22Rv1 (cell line): ENCODE measurements around the gene UPF1.

Experiments used
- CTCF ChIP-seq: fragments of 450-650 bp; IDR thresholded peaks from 2 replicates; pipeline ENCODE4 v1.5.1; 2017; ENCODE audit warnings: mild to moderate bottlenecking
- ZFX ChIP-seq: fragments of 450-650 bp; IDR thresholded peaks from 2 replicates; pipeline ENCODE4 v1.6.1; 2017; ENCODE audit warnings: antibody characterized with exemption, borderline replicate concordance

- TF ChIP-seq CTCF, result no peak
- no peak for TF ChIP-seq ZFX
Observed at GRCh38 chr19:18804139-18804601, 27.6 kb upstream of the UPF1 start.
